GM12891 (cell line): ENCODE data around the gene BMPR2.
"Not testable (repeated sequence)": the region's sequence is repeated elsewhere in the genome, so short reads cannot be mapped to it uniquely, and the experiment has no call there.

ENCODE experiments used
- DNase-seq: peaks from one replicate; pipeline ENCODE4 v3.0.0; 2011; ENCODE audit warnings: low spot score; ENCODE audit not compliant: insufficient read length
- FAIRE-seq: peaks from 2 replicates; lab custom pipeline; 2011; peaks lifted over from hg19 to GRCh38; lab: Jason Lieb, UNC
- PAX5 ChIP-seq: IDR thresholded peaks from 2 replicates; pipeline ENCODE4 v1.6.1; 2011; ENCODE audit warnings: low read length, moderate library complexity, mild to moderate bottlenecking; ENCODE audit not compliant: insufficient read depth, severe bottlenecking
- POLR2A ChIP-seq: IDR thresholded peaks from 2 replicates; pipeline ENCODE4 v1.6.1; 2011; ENCODE audit warnings: low read depth, low read length, control low read depth
- POLR2AphosphoS5 ChIP-seq: IDR thresholded peaks from 2 replicates; pipeline ENCODE4 v1.6.1; 2011; ENCODE audit warnings: low read depth, low read length, control low read depth
- POU2F2 ChIP-seq: IDR thresholded peaks from 2 replicates; pipeline ENCODE4 v1.6.1; 2011; ENCODE audit warnings: low read depth, mild to moderate bottlenecking, control low read depth, low read length, moderate library complexity
- SPI1 ChIP-seq: IDR thresholded peaks from 2 replicates; pipeline ENCODE4 v1.6.1; 2011; ENCODE audit warnings: low read depth, low read length, control low read depth
- TAF1 ChIP-seq: IDR thresholded peaks from 2 replicates; pipeline ENCODE4 v1.6.1; 2011; ENCODE audit warnings: low read depth, low read length, control low read depth

Gene BMPR2

DNA sequence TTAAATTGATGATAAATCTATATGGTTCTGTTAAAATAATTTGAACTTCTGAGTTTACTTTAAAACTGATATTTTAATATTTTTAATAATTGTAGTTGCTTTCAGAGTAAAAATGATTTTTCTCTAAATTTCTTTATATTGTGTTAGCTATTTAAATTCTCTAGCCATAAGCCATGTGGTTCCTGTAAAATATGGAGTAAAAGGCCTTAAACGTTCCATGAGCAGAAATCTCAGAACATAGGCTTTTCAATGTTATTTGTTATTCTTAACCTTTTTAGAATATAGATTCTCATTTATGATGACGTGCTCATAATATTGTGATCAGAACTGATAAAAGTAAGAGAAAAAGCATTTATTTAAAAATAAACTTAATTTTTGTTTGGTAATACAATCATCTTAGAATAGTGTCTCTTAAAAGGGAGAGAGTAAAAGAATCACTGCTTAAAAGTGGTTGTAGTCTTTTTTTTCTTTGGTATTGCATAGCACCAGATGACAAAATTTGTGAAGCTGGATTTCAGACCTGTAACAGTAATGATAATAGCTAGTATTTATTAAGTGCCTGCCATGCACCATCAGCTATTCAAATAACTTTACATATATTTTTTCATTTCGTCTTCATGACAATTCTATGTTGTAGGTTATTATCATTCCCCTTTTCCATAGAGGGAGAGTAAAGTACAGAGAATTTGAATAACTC is 2.7 kb downstream of the BMPR2 start:
- TF ChIP-seq POU2F2 (no peak), TAF1 (no peak), POLR2A (no peak), PAX5 (no peak), POLR2AphosphoS5 (no peak), SPI1 (no peak)
- FAIRE-seq (no peak), DNase-seq (no peak)

DNA sequence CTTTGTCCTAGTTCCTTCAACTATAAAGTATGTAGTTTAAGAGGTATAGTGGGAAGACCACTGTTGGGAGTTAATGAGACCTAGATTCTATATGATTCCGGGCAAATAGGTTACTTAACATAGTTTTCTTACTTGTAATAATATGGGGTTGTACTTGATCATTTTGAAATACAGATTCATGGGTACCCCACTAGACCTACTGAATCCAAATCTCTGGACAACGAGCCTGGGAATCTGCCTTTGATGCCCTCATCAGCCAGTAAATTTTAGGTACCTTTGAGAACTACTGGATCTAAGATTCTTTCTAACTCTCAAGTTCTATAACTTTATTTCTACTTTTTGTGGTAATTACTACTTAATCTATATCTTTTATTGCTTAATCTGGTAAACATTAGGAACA is 6.6 kb downstream of the BMPR2 start:
- DNase-seq (no peak), FAIRE-seq (no peak)
- no peak for TF ChIP-seq PAX5
- no peak for TF ChIP-seq POU2F2
- TF ChIP-seq POLR2A = no peak
- TF ChIP-seq TAF1 = no peak
- no peak for TF ChIP-seq SPI1

DNA sequence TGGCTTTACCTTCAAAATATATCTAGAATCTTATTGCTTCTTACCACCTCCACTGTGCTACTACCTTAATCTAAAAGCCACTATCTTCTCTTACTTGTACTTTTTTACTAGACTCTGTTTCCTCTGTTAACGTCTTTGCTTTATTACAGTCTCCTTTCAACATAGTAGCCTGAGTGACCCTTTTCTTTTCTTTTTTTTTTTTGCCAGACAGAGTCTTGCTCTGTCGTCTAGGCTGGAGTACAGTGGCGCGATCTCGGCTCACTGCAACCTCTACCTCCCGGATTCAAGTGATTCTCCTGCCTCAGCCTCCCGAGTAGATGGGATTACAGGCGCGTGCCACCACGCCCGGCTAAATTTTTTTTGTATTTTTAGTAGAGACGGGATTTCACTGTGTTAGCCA is 10.4 kb downstream of the BMPR2 start:
- not testable (repeated sequence) for DNase-seq, FAIRE-seq

DNA sequence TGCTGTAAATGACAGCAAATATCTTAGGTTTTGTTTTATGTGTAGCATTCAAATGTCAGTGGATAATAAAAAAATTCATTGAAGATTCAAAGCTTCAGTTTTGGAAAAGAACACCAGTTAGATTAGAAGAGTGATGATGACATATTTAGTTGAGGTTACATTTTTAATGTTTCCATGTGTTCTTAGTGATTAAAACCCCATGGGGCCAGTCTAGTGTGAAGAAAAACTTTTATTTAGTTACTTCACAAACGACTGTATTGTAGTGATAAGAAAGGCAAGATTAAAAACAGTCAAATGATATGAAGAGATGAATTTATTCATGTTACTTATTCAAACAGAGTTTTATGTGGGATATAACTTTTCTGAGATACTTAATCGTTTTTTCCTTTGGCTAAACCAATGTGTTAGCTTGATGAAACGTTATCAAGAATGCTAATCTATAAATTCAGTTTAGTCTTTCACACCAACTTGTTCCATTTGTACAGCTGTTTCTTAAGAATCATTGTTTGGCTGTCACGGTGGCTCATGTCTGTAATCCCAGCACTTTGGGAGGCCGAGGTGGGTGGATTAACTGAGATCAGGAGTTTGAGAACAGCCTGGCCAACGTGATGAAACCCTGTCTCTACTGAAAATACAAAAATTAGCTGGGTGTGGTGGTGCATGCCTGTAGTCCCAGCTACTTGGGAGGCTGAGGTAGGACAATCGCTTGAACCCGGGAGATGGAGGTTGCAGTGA is 11.6 kb downstream of the BMPR2 start:
- TF ChIP-seq POLR2A (no peak), PAX5 (no peak), TAF1 (no peak), POLR2AphosphoS5 (no peak), POU2F2 (no peak), SPI1 (no peak)
- DNase-seq = no peak
- no peak for FAIRE-seq

DNA sequence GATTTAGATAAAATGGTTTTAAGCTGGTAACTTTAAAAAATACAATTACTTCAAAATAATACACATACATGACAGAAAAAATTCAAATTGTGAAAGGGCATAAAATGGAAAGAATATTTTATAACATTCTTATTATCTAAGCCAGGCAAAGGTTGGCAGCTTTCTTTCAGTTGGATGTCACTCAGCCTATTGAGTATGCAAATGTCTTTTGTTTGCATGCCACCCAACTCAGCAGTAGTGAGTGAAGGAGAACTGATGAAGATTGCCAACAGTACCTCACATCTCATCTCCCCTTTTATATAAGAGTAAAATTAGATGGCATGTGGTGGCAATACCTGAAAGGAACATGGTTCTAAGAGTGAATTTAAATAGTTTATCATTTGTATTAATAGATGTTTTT is 24.8 kb downstream of the BMPR2 start:
- TF ChIP-seq PAX5 = no peak
- no peak for TF ChIP-seq TAF1
- TF ChIP-seq POLR2A = no peak
- TF ChIP-seq SPI1 = no peak
- no peak for TF ChIP-seq POU2F2
- TF ChIP-seq POLR2AphosphoS5 = no peak
- DNase-seq (no peak), FAIRE-seq (no peak)

DNA sequence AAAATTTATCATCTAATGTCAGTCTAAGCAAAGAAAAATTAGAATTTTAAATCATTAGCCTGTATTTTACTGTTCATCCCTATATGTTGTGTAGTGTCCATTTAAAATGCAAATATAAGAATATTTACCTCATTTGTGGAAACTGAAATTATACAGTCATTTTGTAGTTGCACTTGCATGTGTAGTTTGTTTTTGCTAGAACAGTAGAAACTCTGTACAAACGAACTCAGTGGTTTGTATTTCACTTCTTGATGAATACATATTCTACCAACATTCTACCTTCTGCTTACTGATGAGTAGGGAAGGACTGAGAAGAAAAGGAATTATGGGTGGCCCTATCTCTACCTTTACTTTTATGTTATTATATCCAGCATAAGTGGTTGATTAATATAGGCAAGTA is 29.7 kb downstream of the BMPR2 start:
- TF ChIP-seq TAF1 (no peak), POU2F2 (no peak), SPI1 (no peak), PAX5 (no peak), POLR2A (no peak), POLR2AphosphoS5 (no peak)
- FAIRE-seq (peak; percentile 20), DNase-seq (no peak)

DNA sequence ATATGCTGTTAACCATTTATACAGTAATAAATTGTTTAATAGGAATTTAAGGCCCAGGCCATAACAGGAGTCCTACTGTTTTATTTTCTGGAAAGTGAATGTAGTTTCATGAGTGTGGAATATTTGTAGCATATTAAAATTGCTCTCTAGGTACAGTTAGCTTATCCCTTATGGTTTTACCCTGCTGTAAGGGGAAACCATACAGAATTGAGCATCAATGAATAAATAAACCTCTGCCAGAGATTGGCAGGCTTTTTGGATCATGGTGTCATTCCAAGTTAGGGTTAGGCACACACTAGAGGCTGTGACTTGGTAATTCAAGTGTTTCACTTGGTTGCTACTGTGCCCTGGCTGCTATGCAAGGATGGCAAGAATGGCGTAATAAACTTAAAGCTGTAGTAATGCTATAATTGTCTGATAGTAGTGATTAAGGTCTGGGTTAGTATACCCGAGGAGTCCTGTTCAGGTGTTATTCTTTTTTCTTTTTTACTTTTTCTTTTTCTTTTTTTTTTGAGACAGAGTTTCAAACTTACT is 30.4 kb downstream of the BMPR2 start:
- TF ChIP-seq POU2F2 (no peak), TAF1 (no peak), POLR2A (no peak), SPI1 (no peak), POLR2AphosphoS5 (no peak), PAX5 (no peak)
- no peak for DNase-seq
- FAIRE-seq = no peak

DNA sequence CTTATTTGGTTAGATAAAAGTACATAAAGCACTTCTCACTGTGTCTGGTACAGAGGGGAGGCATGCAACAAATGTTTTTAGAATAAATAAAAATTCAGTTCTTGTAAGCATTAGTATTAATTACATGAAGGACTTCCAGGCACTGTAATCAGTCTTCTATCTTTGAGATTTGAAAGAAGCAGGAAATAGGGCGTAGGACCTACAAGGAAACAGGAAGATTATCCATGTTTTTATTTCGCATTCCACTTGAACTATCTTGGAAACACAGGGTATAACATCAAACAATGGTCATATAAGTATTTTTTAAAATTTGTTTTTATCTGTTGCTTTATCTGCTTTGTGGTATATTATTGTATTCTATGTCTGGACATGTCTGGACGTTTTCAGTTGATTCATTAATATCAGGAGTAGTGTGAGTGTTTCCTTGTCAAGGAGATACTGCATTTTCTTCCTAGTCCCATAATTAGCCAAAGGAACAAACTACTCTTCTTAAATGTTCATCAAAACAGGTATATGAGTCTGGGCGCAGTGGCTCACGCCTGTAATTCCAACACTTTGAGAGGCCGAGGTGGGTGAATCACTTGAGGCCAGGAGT is 32.5 kb downstream of the BMPR2 start:
- DNase-seq (no peak), FAIRE-seq (no peak)
- TF ChIP-seq TAF1 (no peak), POU2F2 (no peak), POLR2A (no peak), POLR2AphosphoS5 (no peak), SPI1 (no peak), PAX5 (no peak)

DNA sequence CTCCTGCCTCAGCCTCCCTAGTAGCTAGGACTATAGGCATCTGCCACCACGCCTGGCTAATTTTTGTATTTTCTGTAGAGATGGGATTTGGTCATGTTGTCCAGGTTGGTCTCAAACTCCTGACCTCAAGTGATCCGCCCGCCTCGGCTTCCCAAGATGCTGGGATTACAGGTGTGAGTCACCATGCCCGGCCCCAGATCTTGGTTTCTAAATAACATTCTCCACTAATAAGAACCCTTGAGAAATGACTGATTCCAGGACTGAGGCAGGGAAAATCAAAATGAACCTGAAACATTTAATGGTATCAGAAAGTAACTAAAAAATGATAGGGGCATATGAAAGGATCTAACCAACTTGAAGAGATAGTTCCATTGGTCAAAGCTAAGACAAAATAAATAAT is 34.0 kb downstream of the BMPR2 start:
- FAIRE-seq (no peak), DNase-seq (no peak)
- TF ChIP-seq POLR2A (no peak), POU2F2 (no peak), SPI1 (no peak), TAF1 (no peak), PAX5 (no peak), POLR2AphosphoS5 (no peak)

DNA sequence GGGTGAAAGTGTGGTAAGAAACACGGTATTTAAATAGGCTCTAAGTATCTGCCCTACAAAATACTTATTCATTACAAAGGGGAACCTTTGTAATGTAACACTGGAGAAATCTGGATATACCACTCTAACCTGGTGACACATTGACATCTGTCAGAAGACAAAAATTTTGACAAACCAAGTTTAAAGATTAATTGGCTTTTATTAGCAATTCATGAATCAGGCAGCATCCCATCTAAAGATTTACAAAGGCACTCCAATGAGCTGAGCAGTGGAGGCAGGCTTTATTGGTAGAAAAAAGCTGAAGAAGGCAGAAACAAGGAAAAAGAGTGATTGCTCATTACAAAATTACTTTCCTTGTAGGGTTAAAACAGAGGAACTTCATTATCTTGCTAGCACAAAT is 35.0 kb downstream of the BMPR2 start:
- no peak for FAIRE-seq
- DNase-seq = no peak
- TF ChIP-seq POLR2AphosphoS5 (no peak), POU2F2 (no peak), TAF1 (no peak), SPI1 (no peak), PAX5 (no peak), POLR2A (no peak)
